Measurements from ENCODE around the gene IRF3. TPM values are rescaled to one million over a fixed set of nuclear protein-coding genes. Genes with fewer than 3 reads are reported as not detected.

The IRF3 gene
- total RNA-seq, 1 experiment from 2014 or later = 205 TPM

GRCh38 chr19:49699364-49699763 lies 33.7 kb upstream of the IRF3 start:
- peak overlapping the region in 1 of 2 experiments; percentile 66; a peak in 1 of 5 replicates for H3K4me3 Mint-ChIP-seq

More at GRCh38 chr19:49699364-49699763, 33.7 kb upstream of the IRF3 start:
- Histone ChIP-seq H3T11ph (ENCODE audit: low read length) (no peak overlapping the region), H4K8ac (replicated peaks; ENCODE audit: insufficient read length, low read depth, low read length) (no peak overlapping the region), H3K18ac (ENCODE audit: insufficient read length, low read depth, low read length) (no peak overlapping the region), H3K4me1 (ENCODE audit: insufficient read depth, low read length) (no peaks in the 10 kb centered on the region), H3K79me1 (ENCODE audit: insufficient read depth, low read depth, low read length, poor library complexity, severe bottlenecking) (no peaks in the 10 kb centered on the region), H2AK5ac (ENCODE audit: insufficient read length, low read length) (no peak overlapping the region), H2BK5ac (ENCODE audit: insufficient read length, low read length) (no peak overlapping the region), H3K9ac (ENCODE audit: extremely low read depth, insufficient read length, low read length) (no peak overlapping the region), H3K27ac (ENCODE audit: insufficient read length, low read depth, low read length) (no peak overlapping the region), H3K56ac (ENCODE audit: insufficient read length, low read depth, low read length) (no peak overlapping the region), H3K27me3 (ENCODE audit: insufficient read depth, low read length) (no peaks in the 10 kb centered on the region), H3K79me2 (ENCODE audit: insufficient read depth, low read length) (no peaks in the 10 kb centered on the region), H2BK12ac (ENCODE audit: insufficient read length, low read depth, low read length) (no peak overlapping the region), H2BK20ac (ENCODE audit: low read depth, low read length, poor library complexity, severe bottlenecking) (no peak overlapping the region), H3K23ac (ENCODE audit: insufficient read length, low read depth, low read length) (no peak overlapping the region), H3K4ac (ENCODE audit: low read depth, low read length) (no peak overlapping the region), H3K14ac (ENCODE audit: insufficient read depth, low read length) (no peak overlapping the region), H3K9me3 (ENCODE audit: control insufficient read depth, low read depth, low read length) (no peaks in the 10 kb centered on the region), H4K5ac (ENCODE audit: insufficient read length, low read depth, low read length) (no peak overlapping the region), H3K4me2 (ENCODE audit: insufficient read depth, insufficient read length, low read length) (no peak overlapping the region), H4K91ac (ENCODE audit: insufficient read length, low read depth, low read length) (no peak overlapping the region), H2AFZ (ENCODE audit: low read length) (no peak overlapping the region), H2BK120ac (ENCODE audit: low read depth, low read length, poor library complexity, severe bottlenecking) (no peak overlapping the region), H2BK15ac (ENCODE audit: low read depth, low read length) (no peak overlapping the region), H4K20me1 (ENCODE audit: control insufficient read depth, insufficient read depth, insufficient read length) (no peaks in the 10 kb centered on the region), H3K23me2 (ENCODE audit: insufficient read length, low read depth, low read length, poor library complexity, severe bottlenecking) (no peaks in the 10 kb centered on the region)
- H3K9me3 Mint-ChIP-seq = no peaks in the 10 kb centered on the region
- no peaks in the 10 kb centered on the region for H3K4me1 Mint-ChIP-seq
- peaks cover 16 to 36% (median 30%) of the 10 kb centered on the region in 3 experiments for H3K36me3 Mint-ChIP-seq (ENCODE audit: insufficient read depth in 1 of 3, low read depth in 3 of 3)
- H3K27me3 Mint-ChIP-seq (ENCODE audit: low read depth) = no peaks in the 10 kb centered on the region; the same call in 1 of the 2 replicates
- H3K27ac Mint-ChIP-seq = no peak overlapping the region; a peak in 1 of 7 replicates
- no peak for DNase-seq
- TF ChIP-seq CTCF (conservative IDR thresholded peaks at IDR 0.05) = no peak
- no CpG with 5 or more reads among the region's 5 CpGs for WGBS (ENCODE audit: extremely low coverage, insufficient read length, low lambda C conversion rate)
